Neuronal stem cell (in vitro differentiated cells): ENCODE measurements around the gene BPIFB3.

Experiments used
- DNase-seq: peaks from one replicate; pipeline ENCODE4 v3.0.0-alpha.2; 2013; ENCODE audit warnings: low spot score
- H2AFZ ChIP-seq: one replicate; pipeline ENCODE4 v1.6.1; 2013; ENCODE audit warnings: mild to moderate bottlenecking, low read length, inconsistent platforms
- H2AK5ac ChIP-seq: 2 replicates; pipeline ENCODE4 v1.6.1; 2013; ENCODE audit warnings: low read depth, mild to moderate bottlenecking, inconsistent platforms, low read length, moderate library complexity, mixed read lengths
- H2BK120ac ChIP-seq: 2 replicates; pipeline ENCODE4 v1.6.1; 2013; ENCODE audit warnings: low read depth, mild to moderate bottlenecking, inconsistent platforms, low read length, moderate library complexity, mixed read lengths
- H2BK12ac ChIP-seq: one replicate; pipeline ENCODE4 v1.6.1; 2013; ENCODE audit warnings: low read length, inconsistent platforms
- H2BK15ac ChIP-seq: 2 replicates; pipeline ENCODE4 v1.6.1; 2013; ENCODE audit warnings: mild to moderate bottlenecking, low read length, inconsistent platforms, mixed read lengths
- H2BK5ac ChIP-seq: one replicate; pipeline ENCODE4 v1.6.1; 2013; ENCODE audit warnings: inconsistent platforms, mild to moderate bottlenecking, low read length, moderate library complexity
- H3K14ac ChIP-seq: one replicate; pipeline ENCODE4 v1.6.1; 2013; ENCODE audit warnings: low read length, inconsistent platforms
- H3K18ac ChIP-seq: 2 replicates; pipeline ENCODE4 v1.6.1; 2013; ENCODE audit warnings: low read length, inconsistent platforms
- H3K23ac ChIP-seq: 2 replicates; pipeline ENCODE4 v1.6.1; 2013; ENCODE audit warnings: low read depth, mild to moderate bottlenecking, mixed read lengths, low read length, inconsistent platforms; ENCODE audit not compliant: poor library complexity
- H3K27ac ChIP-seq: replicated peaks from 3 replicates; pipeline ENCODE4 v1.5.1; 2013; ENCODE audit warnings: low read length, inconsistent platforms
- H3K27me3 ChIP-seq, 3 experiments: 2 replicates each; pipeline ENCODE4 v1.6.1; 2013; ENCODE audit warnings: low read length in 3 of 3, mild to moderate bottlenecking in 2 of 3, inconsistent platforms in 1 of 3, low read depth in 1 of 3, mixed read lengths in 1 of 3, moderate library complexity in 1 of 3; ENCODE audit not compliant: control insufficient read depth in 3 of 3, insufficient read depth in 3 of 3
- H3K36me3 ChIP-seq, 2 donors: replicated peaks in 1 of 2; 2 replicates each; pipeline ENCODE4 v1.6.1; 2013; ENCODE audit warnings: low read length in 2 of 2; ENCODE audit not compliant: control insufficient read depth in 2 of 2, insufficient read depth in 2 of 2
- H3K4ac ChIP-seq: 2 replicates; pipeline ENCODE4 v1.6.1; 2013; ENCODE audit warnings: inconsistent platforms, mild to moderate bottlenecking, low read length, moderate library complexity
- H3K4me1 ChIP-seq, 2 donors: 1 replicate in 1 of 2; 2 replicates in 1 of 2; pipeline ENCODE4 v1.6.1; 2013; ENCODE audit warnings: low read length in 2 of 2, low read depth in 1 of 2; ENCODE audit not compliant: control insufficient read depth in 2 of 2, insufficient read depth in 1 of 2
- H3K4me2 ChIP-seq: one replicate; pipeline ENCODE4 v1.6.1; 2013; ENCODE audit warnings: mild to moderate bottlenecking, low read length, inconsistent platforms; ENCODE audit not compliant: insufficient read depth, poor library complexity, severe bottlenecking
- H3K4me3 ChIP-seq, 2 donors: 2 replicates each; pipeline ENCODE4 v1.5.1; 2013; ENCODE audit warnings: low read length in 2 of 2, mild to moderate bottlenecking in 2 of 2, inconsistent platforms in 1 of 2, moderate library complexity in 1 of 2
- H3K79me1 ChIP-seq: one replicate; pipeline ENCODE4 v1.6.1; 2013; ENCODE audit warnings: low read depth, mild to moderate bottlenecking, inconsistent platforms, low read length, moderate library complexity
- H3K9ac ChIP-seq: one replicate; pipeline ENCODE4 v1.6.1; 2013; ENCODE audit warnings: mild to moderate bottlenecking, low read depth, low read length, inconsistent platforms; ENCODE audit not compliant: poor library complexity
- H3K9me3 ChIP-seq, 2 donors: replicated peaks in 1 of 2; 2 replicates each; pipeline versions ENCODE3 to v1.6.1; 2013; ENCODE audit warnings: low read length in 2 of 2, mild to moderate bottlenecking in 2 of 2, inconsistent platforms in 1 of 2, low read depth in 1 of 2, mixed read lengths in 1 of 2, moderate library complexity in 1 of 2; ENCODE audit not compliant: control insufficient read depth in 2 of 2, insufficient read depth in 1 of 2
- H4K8ac ChIP-seq: one replicate; pipeline ENCODE4 v1.6.1; 2013; ENCODE audit warnings: low read depth, mild to moderate bottlenecking, inconsistent platforms, low read length, moderate library complexity
- H4K91ac ChIP-seq: one replicate; pipeline ENCODE4 v1.6.1; 2013; ENCODE audit warnings: low read length, low read depth, mild to moderate bottlenecking, inconsistent platforms; ENCODE audit not compliant: poor library complexity
- WGBS, 2 donors: extraction: QIAGEN DNeasy Blood & Tissue Kit; methylation state at CpG; one replicate each; pipeline ENCODE4 v1.1.7; 2013; ENCODE audit warnings: missing lambda C conversion rate in 2 of 2, mixed read lengths in 1 of 2; ENCODE audit not compliant: insufficient read length in 2 of 2, insufficient replicate concordance in 1 of 2; ENCODE audit errors: extremely low coverage in 2 of 2; 5-methylcytosine and 5-hydroxymethylcytosine counted together

Gene BPIFB3

GRCh38 chr20:33005908-33006775 is 47.6 kb upstream of the BPIFB3 start:
- Histone ChIP-seq H2AK5ac (no peak overlapping the region), H3K18ac (no peak overlapping the region), H3K4me2 (no peak overlapping the region), H3K23ac (no peak overlapping the region), H3K4me3 (no peak overlapping the region), H2BK120ac (no peak overlapping the region), H2BK15ac (no peak overlapping the region), H2BK5ac (no peak overlapping the region), H4K91ac (no peak overlapping the region), H3K14ac (no peak overlapping the region), H4K8ac (no peak overlapping the region), H3K9me3 (peaks cover 0 to 5% of the 10 kb centered on the region in 2 donors), H3K36me3 (no peaks in the 10 kb centered on the region), H3K79me1 (no peaks in the 10 kb centered on the region), H3K27ac (no peak overlapping the region), H2AFZ (no peak overlapping the region), H3K27me3 (no peaks in the 10 kb centered on the region), H3K9ac (no peak overlapping the region), H3K4ac (no peak overlapping the region), H2BK12ac (no peak overlapping the region), H3K4me1 (peaks cover 10 to 11% of the 10 kb centered on the region in 2 donors)
- no CpG with 5 or more reads among the region's 8 CpGs for WGBS, 2 donors
- DNase-seq: no peak

DNA sequence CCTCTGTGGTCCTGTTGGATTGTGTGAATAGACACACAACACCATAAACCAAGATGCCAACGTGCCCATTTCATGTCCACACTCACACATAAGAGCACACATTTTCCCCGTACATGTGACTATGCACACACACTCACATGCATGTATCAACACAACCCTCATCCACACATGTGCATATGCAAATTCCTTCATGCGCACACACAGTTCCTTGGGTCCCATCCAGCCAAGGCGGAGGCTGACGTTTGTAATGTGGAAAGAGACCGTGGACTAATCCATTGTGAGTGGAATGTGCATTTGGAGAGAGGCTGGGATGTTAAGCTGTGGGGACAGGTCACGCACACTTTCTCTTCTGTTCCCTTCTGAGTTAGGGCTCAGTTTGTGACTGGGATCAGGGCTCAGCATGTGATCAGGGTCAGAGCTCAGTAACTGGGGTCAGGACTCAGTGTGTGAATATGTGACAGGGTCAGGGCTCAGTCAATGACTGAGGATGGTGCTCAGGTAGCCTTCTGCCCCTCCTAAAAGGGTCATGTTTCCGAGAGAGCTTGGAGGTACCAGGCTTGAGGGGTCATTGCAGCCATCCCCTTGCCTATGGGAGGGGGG is 46.8 kb upstream of the BPIFB3 start:
- H3K27me3 ChIP-seq: no peaks in the 10 kb centered on the region
- no peak overlapping the region for H3K4ac ChIP-seq
- H4K8ac ChIP-seq: no peak overlapping the region
- H3K14ac ChIP-seq: peak overlapping the region; percentile 60
- H2AFZ ChIP-seq: no peak overlapping the region
- no peak overlapping the region for H3K27ac ChIP-seq
- H3K79me1 ChIP-seq: no peaks in the 10 kb centered on the region
- no peak overlapping the region for H4K91ac ChIP-seq
- H3K18ac ChIP-seq: no peak overlapping the region
- H3K4me1 ChIP-seq: peaks cover 10 to 11% of the 10 kb centered on the region in 2 donors
- H2BK5ac ChIP-seq: no peak overlapping the region
- no CpG with 5 or more reads among the region's 8 CpGs for WGBS, 2 donors
- no peak overlapping the region for H3K4me2 ChIP-seq
- peaks cover 0 to 5% of the 10 kb centered on the region in 2 donors for H3K9me3 ChIP-seq
- H2BK120ac ChIP-seq: no peak overlapping the region
- peak overlapping the region; percentile 47 for H2AK5ac ChIP-seq
- no peaks in the 10 kb centered on the region for H3K36me3 ChIP-seq
- no peak overlapping the region for H2BK12ac ChIP-seq
- no peak for DNase-seq
- H3K23ac ChIP-seq: no peak overlapping the region
- H3K4me3 ChIP-seq: no peak overlapping the region
- H2BK15ac ChIP-seq: no peak overlapping the region
- no peak overlapping the region for H3K9ac ChIP-seq

DNA sequence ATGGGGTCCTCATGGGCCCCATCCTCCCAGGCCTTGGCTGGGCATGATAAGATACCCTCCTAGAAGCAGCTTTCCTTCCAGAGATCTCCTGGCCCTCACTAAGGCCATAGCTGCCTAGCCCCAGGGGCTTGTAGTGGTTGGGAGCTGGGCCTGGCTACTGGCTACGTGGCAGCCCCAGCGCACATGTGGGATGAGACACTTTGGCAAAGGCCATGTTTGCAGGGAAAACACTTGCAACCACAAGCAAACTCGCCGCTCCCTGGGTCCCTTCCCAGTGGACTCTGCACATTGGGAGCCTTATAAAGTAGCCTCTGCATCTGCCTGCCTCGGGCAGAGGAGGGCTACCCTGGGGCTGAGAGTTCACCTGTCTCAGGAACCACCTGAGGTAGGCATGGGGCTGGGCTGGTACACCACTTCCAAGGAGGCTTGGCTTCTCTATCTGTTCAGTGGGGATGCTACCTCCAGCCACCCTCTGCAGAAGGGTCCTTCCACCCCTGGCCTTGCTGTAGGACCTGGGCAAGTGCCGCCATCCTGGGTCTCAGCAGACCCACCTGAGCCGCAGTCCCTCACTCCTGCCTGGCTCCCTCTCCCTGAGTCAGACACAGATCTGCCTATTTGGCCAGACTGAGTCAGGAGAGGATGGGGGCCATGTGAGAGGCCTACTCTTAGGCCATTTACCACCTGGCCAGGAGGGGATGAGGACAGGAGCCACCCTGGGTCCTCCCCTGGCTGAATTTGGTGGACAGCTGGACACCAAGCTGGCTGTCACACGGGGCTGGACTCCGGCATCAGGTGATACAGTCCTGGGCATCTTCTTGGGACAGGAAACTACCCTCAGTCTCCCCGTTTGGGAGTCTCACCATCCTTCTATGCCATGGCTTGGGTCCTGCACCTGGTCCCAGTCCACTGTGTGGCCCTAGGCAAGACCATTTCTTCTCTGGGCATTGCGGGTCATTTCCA is 46.0 kb upstream of the BPIFB3 start, which contains the start of gene BPIFB2:
Gene BPIFB2, plus strand, starts transcription at position 329 of the 960 bp plus-strand sequence. CDS start 871 bp downstream, outside the sequence.
- H3K23ac ChIP-seq: no peak within 1 kb of the TSS
- no peak within 1 kb of the TSS for H2BK120ac ChIP-seq
- no peak within 1 kb of the TSS for H3K4me2 ChIP-seq
- H3K27me3 ChIP-seq: peaks cover 0 to 5% (median 0%) of the 10 kb centered on the region in 3 experiments
- no peak within 1 kb of the TSS for H3K27ac ChIP-seq
- H3K9me3 ChIP-seq: peaks cover 0 to 5% of the 10 kb centered on the region in 2 donors
- no peak within 1 kb of the TSS for H2BK5ac ChIP-seq
- H2BK15ac ChIP-seq: peak within 1 kb of the TSS; percentile 18
- no peak for DNase-seq
- H4K8ac ChIP-seq: no peak within 1 kb of the TSS
- no peak within 1 kb of the TSS for H2AFZ ChIP-seq
- H3K9ac ChIP-seq: peak within 1 kb of the TSS; percentile 24
- H3K4ac ChIP-seq: no peak within 1 kb of the TSS
- no peak within 1 kb of the TSS for H3K4me3 ChIP-seq
- WGBS, 2 donors: no CpG with 5 or more reads among the region's 11 CpGs
- H3K14ac ChIP-seq: peak within 1 kb of the TSS; percentile 72
- H3K36me3 ChIP-seq: no peaks in the 10 kb centered on the region
- no peak within 1 kb of the TSS for H4K91ac ChIP-seq
- H3K4me1 ChIP-seq: peaks cover 10 to 11% of the 10 kb centered on the region in 2 donors
- H3K79me1 ChIP-seq: no peaks in the 10 kb centered on the region
- H3K18ac ChIP-seq: peak within 1 kb of the TSS; percentile 49
- H2BK12ac ChIP-seq: peak within 1 kb of the TSS; percentile 48
- peak within 1 kb of the TSS; percentile 47 for H2AK5ac ChIP-seq
